Cardiac fibroblast (primary cell): ENCODE results near the gene HNRNPA3.
"Not testable (repeated sequence)": the region's sequence is repeated elsewhere in the genome, so short reads cannot be mapped to it uniquely, and the experiment has no call there.

Experiments
- DNase-seq, 2 donors: peaks; one replicate each; pipeline versions ENCODE4 v3.0.0 to v3.0.0-alpha.2; 2010; ENCODE audit warnings: low read depth in 2 of 2
- H3K4me3 ChIP-seq, 2 donors: replicated peaks in 1 of 2; 1 replicate in 1 of 2; 2 replicates in 1 of 2; pipeline ENCODE4 v1.5.1; 2011; ENCODE audit warnings: low read depth in 2 of 2, low read length in 2 of 2, mild to moderate bottlenecking in 2 of 2, moderate library complexity in 1 of 2
- CTCF ChIP-seq: IDR thresholded peaks from one replicate; pipeline ENCODE4 v1.5.1; 2011; ENCODE audit warnings: low read depth, mild to moderate bottlenecking, low read length, inconsistent platforms

The HNRNPA3 gene

DNA sequence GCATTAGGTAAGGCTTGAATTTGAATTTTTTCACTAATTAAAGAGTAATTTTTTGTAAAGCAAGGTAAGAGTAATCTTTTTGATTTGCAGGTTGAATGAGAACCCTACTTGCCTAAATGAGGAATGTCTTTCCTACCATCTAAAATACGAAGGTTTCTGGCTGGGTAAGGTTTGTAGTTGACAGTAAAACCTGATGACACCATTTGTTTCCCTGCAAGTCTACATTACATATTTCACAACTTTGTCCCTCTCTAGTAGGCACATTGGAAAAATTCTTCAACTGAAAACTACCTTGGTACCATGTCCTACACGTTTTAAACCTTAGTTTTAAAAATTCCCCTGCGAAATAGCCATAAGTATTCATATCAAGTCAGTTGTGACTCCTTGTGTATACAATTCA lies 9.4 kb downstream of the HNRNPA3 start:
- TF ChIP-seq CTCF: no peak
- no peak overlapping the region for H3K4me3 ChIP-seq
- DNase-seq: no peak

DNA sequence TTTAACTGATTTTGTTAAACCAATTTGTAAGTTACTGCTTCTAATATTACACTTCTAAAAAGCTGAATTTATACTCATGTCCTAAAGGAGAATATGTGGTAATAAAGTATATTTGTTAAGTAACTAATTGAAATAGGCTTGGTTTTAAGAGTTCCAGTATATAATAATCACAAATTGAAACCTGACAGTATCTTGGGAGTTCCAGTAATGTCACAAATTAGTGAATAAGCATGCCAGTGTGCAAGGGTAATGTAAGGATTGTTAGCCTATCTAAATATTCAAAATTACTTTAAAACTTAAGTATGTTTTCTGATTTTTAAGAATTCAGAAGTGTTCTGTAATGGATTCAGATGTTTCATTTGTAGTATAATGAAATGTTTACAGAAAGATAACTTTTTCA lies 10.8 kb downstream of the HNRNPA3 start:
- H3K4me3 ChIP-seq, DNase-seq: not testable (repeated sequence)

- DNase-seq: no peak
- H3K4me3 ChIP-seq: no peak overlapping the region
- TF ChIP-seq CTCF: no peak
These were observed 13.4 kb downstream of the HNRNPA3 start for GRCh38 chr2:177225965-177226360.

DNA sequence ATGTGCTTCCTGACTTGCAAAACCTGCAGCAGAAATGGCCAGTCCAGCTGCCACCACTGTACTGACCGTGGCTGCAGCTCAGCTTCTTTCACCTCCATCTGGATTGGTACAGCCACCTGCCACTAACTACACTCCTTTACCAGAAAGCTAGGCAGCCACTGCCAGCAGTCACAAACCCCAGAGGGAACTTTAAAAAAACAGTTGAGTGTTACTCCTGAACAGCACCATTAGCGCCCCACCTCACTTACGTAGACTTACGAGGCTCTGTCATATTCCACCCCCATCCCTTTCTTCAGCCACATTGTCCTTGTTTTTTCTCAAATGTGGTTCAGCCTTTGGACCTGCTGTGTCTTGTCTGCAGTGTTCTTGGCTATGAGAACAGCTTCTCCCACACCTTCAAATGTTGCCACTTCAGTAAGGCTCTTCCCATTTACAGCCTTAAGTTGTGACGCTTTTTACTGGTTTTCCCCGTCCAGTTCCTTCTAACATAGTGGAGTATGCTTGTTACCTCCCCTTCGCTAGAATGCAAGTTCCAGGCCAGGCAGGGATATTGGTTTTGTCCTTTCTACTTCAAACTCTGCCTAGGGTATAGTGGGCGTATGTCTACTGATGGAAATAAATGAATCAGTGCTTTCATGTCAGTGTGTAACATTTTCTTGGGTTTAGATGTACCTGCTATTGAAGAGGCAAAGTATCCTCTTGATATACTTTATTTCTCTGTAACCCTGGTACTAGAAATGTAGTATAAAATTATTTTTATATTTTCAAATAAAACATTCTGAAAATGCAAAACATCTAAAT lies 17.0 kb downstream of the HNRNPA3 start:
- DNase-seq: no peak
- no peak for TF ChIP-seq CTCF
- H3K4me3 ChIP-seq: no peak overlapping the region

DNA sequence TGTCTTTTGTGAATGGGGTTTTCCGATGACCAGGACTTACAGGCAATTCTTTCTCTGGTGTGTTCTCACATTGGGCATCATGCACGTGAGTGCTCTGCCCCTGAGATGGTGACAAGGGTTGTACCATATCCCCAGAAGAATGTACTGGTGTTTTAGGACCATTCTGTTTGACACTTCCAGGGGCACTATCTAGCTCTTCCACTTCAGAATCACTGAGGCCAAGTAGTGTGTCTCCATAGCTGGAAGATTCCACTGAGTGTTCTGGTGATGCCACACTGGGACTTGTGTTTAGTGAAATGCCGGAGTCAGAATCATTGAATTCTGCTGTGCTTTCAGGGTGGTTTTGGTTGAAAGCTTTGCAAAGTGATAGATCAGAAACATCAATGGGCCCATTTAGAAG lies 18.7 kb downstream of the HNRNPA3 start:
- no peak for TF ChIP-seq CTCF
- H3K4me3 ChIP-seq: no peak overlapping the region
- no peak for DNase-seq

- TF ChIP-seq CTCF: no peak
- DNase-seq: no peak
- no peak overlapping the region for H3K4me3 ChIP-seq
These were observed 19.6 kb downstream of the HNRNPA3 start for GRCh38 chr2:177232098-177232704.

DNA sequence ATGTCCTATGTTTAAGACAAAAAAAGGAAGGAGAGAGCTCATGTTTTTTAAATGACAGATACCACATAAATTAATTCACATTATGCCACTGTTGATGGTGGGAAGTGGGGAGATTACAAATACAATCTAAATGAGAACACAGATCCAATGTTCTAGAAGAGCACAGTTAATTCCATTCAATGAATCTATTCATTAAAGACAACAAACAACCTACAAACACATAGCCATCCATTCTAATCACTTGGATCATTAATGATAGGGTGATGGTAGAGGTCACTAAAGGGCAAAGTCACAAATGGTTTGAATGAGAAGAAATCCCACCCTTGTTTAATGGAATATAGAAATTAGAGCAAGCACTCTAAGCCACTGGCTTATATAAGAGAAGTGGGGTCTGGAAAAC lies 21.7 kb downstream of the HNRNPA3 start:
- H3K4me3 ChIP-seq: no peak overlapping the region
- no peak for TF ChIP-seq CTCF
- no peak for DNase-seq
